H1 (cell line): ENCODE measurements around the gene PTMS. TPM values are rescaled to one million over a fixed set of nuclear protein-coding genes. Genes with fewer than 3 reads are reported as not detected.

Experiments used
- CTCF ChIA-PET: fragments of 300-600 bp; sonication (Branson Sonifier 250); formaldehyde crosslinking; loops from one replicate; lab custom pipeline; 2021; ENCODE audit not compliant: partially characterized antibody; lab: Charles Lee
- POLR2A ChIA-PET: fragments of 300-600 bp; sonication (Branson Sonifier 250); formaldehyde crosslinking; loops from one replicate; lab custom pipeline; 2021; ENCODE audit warnings: inconsistent platforms; ENCODE audit not compliant: partially characterized antibody; lab: Charles Lee
- DNase-seq, 2 experiments: peaks; one replicate each; pipeline versions ENCODE4 v3.0.0 to v3.0.0-alpha.2; 2010 to 2022; ENCODE audit warnings: low spot score in 2 of 2, low read depth in 1 of 2, mixed read lengths in 1 of 2
- FAIRE-seq: peaks from 2 replicates; lab custom pipeline; 2011; peaks lifted over from hg19 to GRCh38; lab: Jason Lieb, UNC
- H2AFZ ChIP-seq: 2 replicates; pipeline ENCODE4 v1.8.1; 2012; ENCODE audit warnings: low read length, inconsistent platforms
- H2AK5ac ChIP-seq: 2 replicates; pipeline ENCODE4 v1.6.1; 2013; ENCODE audit warnings: low read depth, low read length
- H2BK120ac ChIP-seq: replicated peaks from 2 replicates; pipeline ENCODE3; 2013; ENCODE audit warnings: low read depth, low read length, inconsistent platforms
- H2BK12ac ChIP-seq: 2 replicates; pipeline ENCODE4 v1.6.1; 2013; ENCODE audit warnings: low read depth, low read length
- H2BK15ac ChIP-seq: 2 replicates; pipeline ENCODE4 v1.6.1; 2013; ENCODE audit warnings: low read length
- H2BK20ac ChIP-seq: 2 replicates; pipeline ENCODE4 v1.6.1; 2013; ENCODE audit warnings: low read length
- H2BK5ac ChIP-seq: 2 replicates; pipeline ENCODE4 v1.6.1; 2013; ENCODE audit warnings: low read depth, low read length
- H3K14ac ChIP-seq: 2 replicates; pipeline ENCODE4 v1.6.1; 2013; ENCODE audit warnings: inconsistent platforms; ENCODE audit not compliant: insufficient read length
- H3K18ac ChIP-seq: 2 replicates; pipeline ENCODE4 v1.6.1; 2013; ENCODE audit warnings: low read length; ENCODE audit errors: extremely low read depth
- H3K23ac ChIP-seq: 2 replicates; pipeline ENCODE4 v1.6.1; 2013; ENCODE audit warnings: inconsistent platforms; ENCODE audit not compliant: insufficient read length
- H3K23me2 ChIP-seq: 2 replicates; pipeline ENCODE4 v1.6.1; 2013; ENCODE audit warnings: low read depth, low read length
- H3K27ac ChIP-seq: 2 replicates; pipeline ENCODE4 v1.6.1; 2011; ENCODE audit warnings: low read depth, low read length, inconsistent platforms
- H3K27me3 ChIP-seq, 4 experiments: replicated peaks in 1 of 4; 1 replicate in 1 of 4; 2 replicates in 3 of 4; pipeline versions ENCODE4 v1.6.1 to v1.8.1; 2011 to 2013; ENCODE audit warnings: low read length in 3 of 4, mild to moderate bottlenecking in 3 of 4, inconsistent platforms in 2 of 4, mixed read lengths in 2 of 4, moderate library complexity in 1 of 4; ENCODE audit not compliant: control insufficient read depth in 3 of 4, insufficient read depth in 3 of 4; ENCODE audit errors: extremely low read depth in 1 of 4
- H3K36me3 ChIP-seq, 4 experiments: 2 replicates each; pipeline versions ENCODE4 v1.6.1 to v1.8.1; 2011 to 2013; ENCODE audit warnings: mild to moderate bottlenecking in 4 of 4, low read length in 3 of 4, moderate library complexity in 2 of 4, control low read depth in 1 of 4, inconsistent platforms in 1 of 4; ENCODE audit not compliant: insufficient read depth in 4 of 4, control insufficient read depth in 2 of 4
- H3K4ac ChIP-seq: replicated peaks from 2 replicates; pipeline ENCODE3; 2013; ENCODE audit warnings: low read length, low read depth, mixed read lengths, inconsistent platforms; ENCODE audit not compliant: insufficient read length
- H3K4me1 ChIP-seq, 4 experiments: replicated peaks in 1 of 4; 1 replicate in 1 of 4; 2 replicates in 3 of 4; pipeline versions ENCODE4 v1.6.1 to v1.8.1; 2011 to 2013; ENCODE audit warnings: low read length in 3 of 4, inconsistent platforms in 2 of 4, mixed read lengths in 1 of 4; ENCODE audit not compliant: insufficient read depth in 4 of 4, control insufficient read depth in 3 of 4
- H3K4me2 ChIP-seq, 2 experiments: 2 replicates each; pipeline versions ENCODE4 v1.6.1 to v1.8.1; 2011 to 2013; ENCODE audit warnings: low read depth in 2 of 2, low read length in 2 of 2, control low read depth in 1 of 2, inconsistent platforms in 1 of 2, mild to moderate bottlenecking in 1 of 2; ENCODE audit not compliant: insufficient read depth in 1 of 2
- H3K4me3 ChIP-seq, 4 experiments: fragments of 200-600, 300-600 bp in 1 of 4; sonication (generic), shearing (Covaris generic), sonication (Bioruptor Twin) in 1 of 4; 2 replicates each; pipeline versions ENCODE4 v1.5.1 to v1.8.1; 2011 to 2016; ENCODE audit warnings: low read length in 4 of 4, low read depth in 3 of 4, control low read depth in 2 of 4, inconsistent platforms in 2 of 4, mild to moderate bottlenecking in 2 of 4, mixed read lengths in 1 of 4, moderate library complexity in 1 of 4; ENCODE audit not compliant: insufficient read depth in 2 of 4; ENCODE audit errors: extremely low read depth in 1 of 4
- H3K56ac ChIP-seq: replicated peaks from 2 replicates; pipeline ENCODE3; 2013; ENCODE audit warnings: low read depth, mild to moderate bottlenecking, mixed read lengths, low read length, inconsistent platforms; ENCODE audit not compliant: insufficient read length
- H3K79me1 ChIP-seq: 2 replicates; pipeline ENCODE4 v1.6.1; 2013; ENCODE audit warnings: low read depth, low read length, control low read depth
- H3K79me2 ChIP-seq, 2 experiments: 2 replicates each; pipeline versions ENCODE4 v1.6.1 to v1.8.1; 2012 to 2013; ENCODE audit warnings: low read length in 2 of 2, mild to moderate bottlenecking in 2 of 2, inconsistent platforms in 1 of 2; ENCODE audit not compliant: insufficient read depth in 2 of 2, control insufficient read depth in 1 of 2
- H3K9ac ChIP-seq, 4 experiments: replicated peaks in 1 of 4; 1 replicate in 1 of 4; 2 replicates in 3 of 4; pipeline versions ENCODE4 v1.6.1 to v1.8.1; 2011 to 2013; ENCODE audit warnings: low read depth in 3 of 4, low read length in 3 of 4, control low read depth in 2 of 4, mild to moderate bottlenecking in 2 of 4, moderate library complexity in 2 of 4, inconsistent platforms in 1 of 4; ENCODE audit errors: extremely low read depth in 1 of 4
- H3K9me3 ChIP-seq, 2 experiments: 2 replicates each; pipeline versions ENCODE4 v1.6.1 to v1.8.1; 2012 to 2013; ENCODE audit warnings: mild to moderate bottlenecking in 2 of 2, moderate library complexity in 2 of 2, control low read depth in 1 of 2, inconsistent platforms in 1 of 2, low read depth in 1 of 2, low read length in 1 of 2, mixed read lengths in 1 of 2; ENCODE audit not compliant: insufficient read depth in 2 of 2
- H4K20me1 ChIP-seq, 2 experiments: replicated peaks in 1 of 2; 2 replicates each; pipeline versions ENCODE3 to v1.8.1; 2011 to 2013; ENCODE audit warnings: inconsistent platforms in 2 of 2, low read length in 2 of 2, mild to moderate bottlenecking in 1 of 2; ENCODE audit not compliant: insufficient read depth in 2 of 2, control insufficient read depth in 1 of 2
- H4K5ac ChIP-seq: 2 replicates; pipeline ENCODE4 v1.6.1; 2013; ENCODE audit warnings: low read length, low read depth, mixed read lengths, inconsistent platforms; ENCODE audit not compliant: insufficient read length
- H4K8ac ChIP-seq: 2 replicates; pipeline ENCODE4 v1.8.0; 2013; ENCODE audit warnings: mild to moderate bottlenecking, moderate library complexity, low read length, inconsistent platforms; ENCODE audit not compliant: insufficient read depth; ENCODE audit errors: extremely low read depth
- H4K91ac ChIP-seq: replicated peaks from 2 replicates; pipeline ENCODE3; 2013; ENCODE audit warnings: low read length, mixed read lengths, inconsistent platforms; ENCODE audit not compliant: insufficient read length
- ASH2L ChIP-seq: fragments of 200-600, 300-600 bp; sonication (generic); IDR thresholded peaks from one replicate; pipeline ENCODE4 v1.7.1; 2017; ENCODE audit warnings: low read length
- RNF2 ChIP-seq: fragments of 200-900, 300-1000 bp; sonication (generic); IDR thresholded peaks from 2 replicates; pipeline ENCODE4 v1.7.1; 2016; ENCODE audit warnings: borderline replicate concordance, low read depth, mild to moderate bottlenecking, antibody characterized with exemption, low read length; ENCODE audit not compliant: poor library complexity, severe bottlenecking; ENCODE audit errors: missing control alignments
- WGBS, 2 experiments: shearing (Covaris generic) in 1 of 2; methylation state at CpG; one replicate each; pipeline versions ENCODE4 v1.1.6 to v1.1.7; 2013 to 2015; ENCODE audit warnings: low lambda C conversion rate in 2 of 2, mixed read lengths in 2 of 2, inconsistent platforms in 1 of 2, low coverage in 1 of 2, missing lambda C conversion rate in 1 of 2; ENCODE audit not compliant: insufficient replicate concordance in 2 of 2, insufficient coverage in 1 of 2, insufficient read length in 1 of 2; ENCODE audit errors: extremely low coverage in 1 of 2, missing lambda C conversion rate in 1 of 2; 5-methylcytosine and 5-hydroxymethylcytosine counted together
- polyA plus RNA-seq, 7 experiments: library from polyadenylated mRNA; depleted of rRNA in 3 of 7; stranded (reverse) in 5 of 7; unstranded in 2 of 7; fragments of >200 nt in 5 of 7; fragments of 200-250 nt in 2 of 7; gene quantifications; 1 replicate in 5 of 7; 2 replicates in 1 of 7; 4 replicates in 1 of 7; pipeline versions ENCODE4 v1.2.1 to v1.2.3, GENCODE V29; 2011 to 2013; ENCODE audit warnings: missing spikeins in 2 of 7, mixed read lengths in 2 of 7
- total RNA-seq: library from RNA; stranded (reverse); fragmentation: NEBNext Ultra II Directional; extraction: Animal tissue kit (Norgen Biotek cat#: 25700); gene quantifications from 2 replicates; pipeline ENCODE4 v1.2.1, GENCODE V29; 2021
- TF ChIP-seq, protein P1 (sequence below): IDR thresholded peaks from 2 replicates; pipeline ENCODE4 v1.6.1; 2012; ENCODE audit warnings: inconsistent platforms

Gene PTMS
- total and polyA plus RNA-seq, 2 of the 8 experiments (the other 6 are each of a cell fraction or from before 2014, with no cell fraction given) = 444 to 553 TPM

DNA sequence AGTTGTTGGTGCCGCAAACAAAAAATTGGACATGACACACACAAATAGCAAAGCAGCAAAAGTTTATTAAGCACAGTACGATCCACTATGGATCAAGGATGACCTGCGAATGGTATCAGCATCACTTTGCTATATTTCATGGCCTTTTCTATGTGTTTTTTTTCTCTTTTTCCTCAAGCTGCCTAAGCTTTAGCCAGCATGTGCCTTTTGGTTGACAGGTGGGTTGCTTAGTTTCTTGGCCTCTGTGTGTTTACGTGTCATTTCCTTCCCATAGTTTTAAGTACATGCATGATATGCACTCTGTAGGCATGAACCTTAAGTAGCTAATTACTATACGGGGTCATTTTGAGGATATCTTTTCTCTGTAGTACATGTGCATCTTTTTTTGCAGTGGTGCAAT lies 33.0 kb downstream of the PTMS start:
- no peak overlapping the region for H2BK5ac ChIP-seq
- 0 out of 7 replicates have a peak, but pooled peaks cover 0 to 3% (median 0%) of the 10 kb centered on the region in 4 experiments for H3K27me3 ChIP-seq
- no peak overlapping the region for H3K14ac ChIP-seq
- TF ChIP-seq RNF2 (no peak), ASH2L (no peak)
- TF ChIP-seq, protein P1, sequence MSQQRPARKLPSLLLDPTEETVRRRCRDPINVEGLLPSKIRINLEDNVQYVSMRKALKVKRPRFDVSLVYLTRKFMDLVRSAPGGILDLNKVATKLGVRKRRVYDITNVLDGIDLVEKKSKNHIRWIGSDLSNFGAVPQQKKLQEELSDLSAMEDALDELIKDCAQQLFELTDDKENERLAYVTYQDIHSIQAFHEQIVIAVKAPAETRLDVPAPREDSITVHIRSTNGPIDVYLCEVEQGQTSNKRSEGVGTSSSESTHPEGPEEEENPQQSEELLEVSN = no peak
- no peak overlapping the region for H4K5ac ChIP-seq
- no peak overlapping the region for H4K8ac ChIP-seq
- no peak overlapping the region for H2AFZ ChIP-seq
- POLR2A ChIA-PET = interaction anchor here (1.1 kb wide), 1 partner anchor 17 kb away, joined by 3 read pairs; no protein-coding TSS in a partner anchor
- H3K18ac ChIP-seq = no peak overlapping the region
- H3K9me3 ChIP-seq = 0 out of 4 replicates have a peak, but pooled peaks cover 0 to 1% of the 10 kb centered on the region in 2 experiments
- no peak overlapping the region for H2BK15ac ChIP-seq
- CTCF ChIA-PET = interaction anchor here (1.6 kb wide), 1 partner anchor 21 kb away, joined by 6 read pairs; no protein-coding TSS in a partner anchor
- H2BK12ac ChIP-seq = no peak overlapping the region
- FAIRE-seq (no peak), DNase-seq (no peak)
- H2BK120ac ChIP-seq = no peak overlapping the region
- H3K23me2 ChIP-seq = no peaks in the 10 kb centered on the region
- H3K56ac ChIP-seq = no peak overlapping the region
- H3K36me3 ChIP-seq = no peaks in the 10 kb centered on the region
- no peak overlapping the region for H3K4me2 ChIP-seq
- H3K27ac ChIP-seq = no peak overlapping the region
- no peak overlapping the region for H3K23ac ChIP-seq
- H4K91ac ChIP-seq = no peak overlapping the region
- H3K9ac ChIP-seq = no peak overlapping the region
- no peak overlapping the region for H2BK20ac ChIP-seq
- no peak overlapping the region for H3K4ac ChIP-seq
- no peaks in the 10 kb centered on the region for H3K79me2 ChIP-seq
- no peak overlapping the region for H2AK5ac ChIP-seq
- no peak overlapping the region for H3K4me3 ChIP-seq
- 86% methylated on average over 5 of the region's 5 CpGs; no CpG with 5 or more reads in 1 of the 2 experiments for WGBS, 2 experiments
- no peaks in the 10 kb centered on the region; a peak in 1 of 7 replicates for H3K4me1 ChIP-seq
- no peaks in the 10 kb centered on the region for H3K79me1 ChIP-seq
- no peaks in the 10 kb centered on the region for H4K20me1 ChIP-seq
